Measurements from ENCODE around the gene CERCAM.

The CERCAM gene

GRCh38 chr9:128404560-128404959 is 16.1 kb upstream of the CERCAM start:
- no peak overlapping the region for H3K4me3 ChIP-seq (replicated peaks; ENCODE audit: low read depth, low read length)
- TF ChIP-seq CTCF (IDR thresholded peaks at IDR 0.05; ENCODE audit: low read depth, low read length, missing control alignments): no peak
- no peak for DNase-seq (ENCODE audit: extremely low read depth, low read depth)

GRCh38 chr9:128405077-128405779 is 15.4 kb upstream of the CERCAM start:
- no peak for TF ChIP-seq CTCF (IDR thresholded peaks at IDR 0.05; ENCODE audit: low read depth, low read length, missing control alignments)
- no peak overlapping the region for H3K4me3 ChIP-seq (replicated peaks; ENCODE audit: low read depth, low read length)
- DNase-seq (ENCODE audit: extremely low read depth, low read depth): no peak

- no peak for DNase-seq (ENCODE audit: extremely low read depth, low read depth)
- H3K4me3 ChIP-seq (replicated peaks; ENCODE audit: low read depth, low read length): no peak overlapping the region
- no peak for TF ChIP-seq CTCF (IDR thresholded peaks at IDR 0.05; ENCODE audit: low read depth, low read length, missing control alignments)
These were observed 14.9 kb upstream of the CERCAM start for GRCh38 chr9:128405780-128406171.

- no peak for TF ChIP-seq CTCF (IDR thresholded peaks at IDR 0.05; ENCODE audit: low read depth, low read length, missing control alignments)
- no peak overlapping the region for H3K4me3 ChIP-seq (replicated peaks; ENCODE audit: low read depth, low read length)
- no peak for DNase-seq (ENCODE audit: extremely low read depth, low read depth)
These were observed 13.7 kb upstream of the CERCAM start for GRCh38 chr9:128406848-128407391.

GRCh38 chr9:128408963-128409431 is 11.7 kb upstream of the CERCAM start:
- H3K4me3 ChIP-seq (replicated peaks; ENCODE audit: low read depth, low read length): no peak overlapping the region
- no peak for DNase-seq (ENCODE audit: extremely low read depth, low read depth)
- TF ChIP-seq CTCF (IDR thresholded peaks at IDR 0.05; ENCODE audit: low read depth, low read length, missing control alignments): no peak

- no peak overlapping the region for H3K4me3 ChIP-seq (replicated peaks; ENCODE audit: low read depth, low read length)
- no peak for TF ChIP-seq CTCF (IDR thresholded peaks at IDR 0.05; ENCODE audit: low read depth, low read length, missing control alignments)
- DNase-seq (ENCODE audit: extremely low read depth, low read depth): no peak
These were observed 11.2 kb upstream of the CERCAM start for GRCh38 chr9:128409450-128409849.
